Renal cortex interstitium (tissue), 11 donors: Measurements from ENCODE around the gene GALK1. TPM values are rescaled to one million over a fixed set of nuclear protein-coding genes. Genes with fewer than 3 reads are reported as not detected.

Experiments used
- DNase-seq, 11 donors: peaks; one replicate each; pipeline ENCODE4 v3.0.0-alpha.2; 2013; ENCODE audit warnings: low read depth in 9 of 11, low spot score in 4 of 11; ENCODE audit errors: extremely low read depth in 1 of 11
- polyA plus RNA-seq, 3 donors: library from polyadenylated mRNA; unstranded; fragments of 120-200 nt; gene quantifications; one replicate each; pipeline ENCODE4 v1.2.1, GENCODE V29; 2013; ENCODE audit not compliant: insufficient read length in 3 of 3

Gene GALK1
- polyA plus RNA-seq, 3 donors = 19.7 to 37.6 (median 32.9) TPM

DNA sequence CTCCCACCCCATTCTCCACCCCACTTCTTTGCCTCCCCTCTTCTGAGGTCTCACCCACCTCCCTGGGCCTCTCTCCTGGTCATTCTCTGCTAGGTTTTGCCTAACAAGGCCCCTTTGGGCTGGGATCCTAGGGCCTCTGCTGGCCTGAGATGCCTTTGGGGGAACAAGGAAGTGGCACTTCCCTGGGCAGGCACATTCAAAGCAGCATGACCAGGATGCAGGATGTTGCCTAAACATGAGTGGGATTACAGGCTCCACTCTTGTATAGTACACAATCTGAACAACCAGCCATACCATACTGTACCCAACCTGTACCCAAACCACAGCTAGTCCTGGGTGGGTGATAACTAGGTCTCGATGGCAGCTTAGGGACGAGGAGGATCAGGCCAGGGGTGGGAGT lies 9.0 kb downstream of the GALK1 start:
- DNase-seq = no peak

DNA sequence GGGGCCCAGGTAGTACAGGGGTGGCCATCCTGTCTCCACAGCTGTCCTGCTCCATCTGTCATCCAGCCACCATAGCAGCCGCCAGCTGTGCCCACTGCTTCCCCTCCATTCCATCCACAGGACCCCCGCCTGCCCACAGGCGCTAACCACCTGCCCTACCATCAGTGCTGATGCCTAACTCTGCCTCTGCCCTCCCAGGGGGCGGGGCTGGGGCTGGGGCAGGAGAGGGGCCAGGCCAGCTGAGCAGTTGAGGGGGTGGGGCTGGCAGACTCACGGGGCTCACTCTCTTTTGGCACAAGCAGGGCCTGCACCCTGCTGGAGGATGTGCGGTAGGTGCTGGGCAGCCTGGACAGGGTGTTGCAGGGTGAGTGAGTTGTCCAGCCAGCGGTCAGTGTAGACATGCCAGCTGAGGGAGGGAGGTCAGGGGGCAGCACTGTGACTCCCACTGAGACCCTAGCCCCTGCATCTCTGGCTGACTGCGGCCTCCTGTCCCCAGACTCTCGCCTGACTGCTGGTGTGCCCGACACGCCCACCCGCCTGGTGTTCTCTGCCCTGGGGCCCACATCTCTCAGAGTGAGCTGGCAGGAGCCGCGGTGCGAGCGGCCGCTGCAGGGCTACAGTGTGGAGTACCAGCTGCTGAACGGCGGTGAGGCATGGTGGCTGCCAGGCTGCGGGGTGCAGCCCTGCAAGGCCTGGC lies 9.6 kb downstream of the GALK1 start:
- no peak for DNase-seq

DNA sequence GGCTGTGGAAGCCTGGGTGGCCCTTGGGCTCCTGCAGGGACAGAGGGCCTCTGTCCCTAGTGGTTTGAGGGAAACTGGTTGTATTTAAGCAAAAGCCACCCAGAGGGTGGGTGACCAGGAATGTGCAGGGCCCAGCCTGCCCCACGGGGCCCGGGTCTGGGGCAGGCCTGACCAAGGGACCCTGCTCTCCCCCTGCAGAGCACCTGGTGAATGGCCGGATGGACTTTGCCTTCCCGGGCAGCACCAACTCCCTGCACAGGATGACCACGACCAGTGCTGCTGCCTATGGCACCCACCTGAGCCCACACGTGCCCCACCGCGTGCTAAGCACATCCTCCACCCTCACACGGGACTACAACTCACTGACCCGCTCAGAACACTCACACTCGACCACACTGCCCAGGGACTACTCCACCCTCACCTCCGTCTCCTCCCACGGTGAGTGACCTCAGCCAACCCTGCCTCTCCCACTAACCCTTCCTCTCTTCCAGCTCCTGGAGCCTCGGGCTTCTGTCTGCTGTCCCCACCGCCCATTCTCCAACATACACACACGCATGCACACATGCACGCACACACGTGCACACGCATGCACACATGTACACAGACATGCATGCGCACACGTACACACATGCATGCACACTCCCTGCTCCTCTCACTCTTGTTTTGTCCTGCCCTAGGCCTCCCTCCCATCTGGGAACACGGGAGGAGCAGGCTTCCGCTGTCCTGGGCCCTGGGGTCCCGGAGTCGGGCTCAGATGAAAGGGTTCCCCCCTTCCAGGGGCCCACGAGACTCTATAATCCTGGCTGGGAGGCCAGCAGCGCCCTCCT lies 10.4 kb downstream of the GALK1 start:
- DNase-seq = no peak

DNA sequence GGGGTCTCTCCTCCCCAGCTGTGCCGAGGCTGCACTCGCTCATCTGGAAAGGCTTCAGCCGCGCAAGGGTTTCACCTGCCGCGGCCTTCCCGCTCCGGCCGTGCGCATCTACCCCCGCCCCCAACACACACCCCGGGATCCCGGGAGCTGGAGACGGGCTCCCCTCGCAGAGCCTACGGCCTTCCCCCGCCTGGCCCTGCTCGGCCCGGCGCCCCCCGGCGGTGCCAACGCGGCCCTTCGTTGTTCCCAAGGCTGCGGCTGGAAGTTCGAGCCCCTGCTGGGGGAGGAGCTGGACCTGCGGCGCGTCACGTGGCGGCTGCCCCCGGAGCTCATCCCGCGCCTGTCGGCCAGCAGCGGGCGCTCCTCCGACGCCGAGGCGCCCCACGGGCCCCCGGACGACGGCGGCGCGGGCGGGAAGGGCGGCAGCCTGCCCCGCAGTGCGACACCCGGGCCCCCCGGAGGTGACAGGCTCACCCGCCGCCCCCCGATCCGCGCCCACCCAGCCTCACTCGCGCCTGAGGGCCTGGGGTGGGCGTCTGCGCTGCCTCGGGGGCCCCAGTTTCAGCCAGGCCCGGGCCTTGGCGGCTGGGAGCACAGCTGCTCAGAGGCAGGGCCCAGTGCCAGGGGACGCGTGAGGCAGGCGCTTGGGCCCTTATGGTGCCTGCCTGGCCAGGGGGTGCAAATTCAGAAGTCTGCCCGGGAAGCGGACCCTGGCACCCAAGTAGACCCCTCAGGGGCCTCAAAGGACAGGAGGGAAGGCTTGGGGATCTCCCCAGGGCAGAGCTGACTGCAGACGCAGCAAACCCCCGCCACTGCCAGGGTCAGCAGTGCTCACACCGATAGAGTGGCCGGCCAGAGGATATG lies 11.2 kb downstream of the GALK1 start:
- DNase-seq = peak in 3 of 11 donors; percentile 59 to 75 (median 61)

DNA sequence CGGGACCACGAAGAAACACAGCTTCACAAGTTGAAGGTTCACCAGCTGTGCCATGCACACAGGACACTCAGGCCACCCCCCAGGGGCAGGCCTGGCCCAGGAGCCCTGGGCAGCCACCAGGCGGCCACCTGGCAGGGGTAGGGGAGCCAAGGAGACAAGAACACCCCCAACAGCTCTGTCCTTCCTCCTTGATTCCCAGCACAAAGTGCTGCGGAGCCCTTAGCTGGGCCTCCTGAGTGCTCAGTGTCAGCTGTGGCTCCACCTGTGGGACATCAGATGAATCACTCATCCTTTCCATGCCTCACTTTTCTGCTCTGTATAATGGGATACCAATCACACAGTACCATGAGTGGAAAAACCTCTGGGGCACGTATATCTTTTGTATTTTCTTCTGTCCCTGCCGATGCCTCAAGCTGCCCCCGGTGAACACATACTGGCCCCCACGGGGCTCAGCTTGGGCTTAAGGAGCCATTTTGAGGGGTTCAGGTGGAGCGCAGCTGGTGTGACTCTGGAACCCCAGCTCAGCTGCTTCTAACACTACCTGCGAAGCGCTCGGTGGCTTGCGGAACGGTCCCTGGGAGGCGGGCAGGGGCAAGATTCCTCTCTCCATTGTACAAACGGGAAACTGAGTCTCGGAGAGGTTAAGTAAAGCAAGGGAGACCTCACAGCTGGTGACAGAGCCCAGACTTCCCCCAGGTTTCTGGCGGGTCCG lies 12.0 kb downstream of the GALK1 start:
- no peak for DNase-seq

DNA sequence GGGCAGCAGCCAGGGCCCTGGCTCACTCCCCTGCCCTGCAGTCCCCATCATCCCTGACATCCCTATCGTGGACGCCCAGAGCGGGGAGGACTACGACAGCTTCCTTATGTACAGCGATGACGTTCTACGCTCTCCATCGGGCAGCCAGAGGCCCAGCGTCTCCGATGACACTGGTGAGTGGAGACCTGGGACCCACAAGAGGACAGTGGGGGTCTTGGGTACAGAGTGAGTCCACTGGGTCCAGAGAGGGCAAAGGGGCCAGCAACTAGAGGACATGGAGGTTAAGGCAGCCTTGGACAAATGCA lies 12.6 kb downstream of the GALK1 start:
- no peak for DNase-seq

DNA sequence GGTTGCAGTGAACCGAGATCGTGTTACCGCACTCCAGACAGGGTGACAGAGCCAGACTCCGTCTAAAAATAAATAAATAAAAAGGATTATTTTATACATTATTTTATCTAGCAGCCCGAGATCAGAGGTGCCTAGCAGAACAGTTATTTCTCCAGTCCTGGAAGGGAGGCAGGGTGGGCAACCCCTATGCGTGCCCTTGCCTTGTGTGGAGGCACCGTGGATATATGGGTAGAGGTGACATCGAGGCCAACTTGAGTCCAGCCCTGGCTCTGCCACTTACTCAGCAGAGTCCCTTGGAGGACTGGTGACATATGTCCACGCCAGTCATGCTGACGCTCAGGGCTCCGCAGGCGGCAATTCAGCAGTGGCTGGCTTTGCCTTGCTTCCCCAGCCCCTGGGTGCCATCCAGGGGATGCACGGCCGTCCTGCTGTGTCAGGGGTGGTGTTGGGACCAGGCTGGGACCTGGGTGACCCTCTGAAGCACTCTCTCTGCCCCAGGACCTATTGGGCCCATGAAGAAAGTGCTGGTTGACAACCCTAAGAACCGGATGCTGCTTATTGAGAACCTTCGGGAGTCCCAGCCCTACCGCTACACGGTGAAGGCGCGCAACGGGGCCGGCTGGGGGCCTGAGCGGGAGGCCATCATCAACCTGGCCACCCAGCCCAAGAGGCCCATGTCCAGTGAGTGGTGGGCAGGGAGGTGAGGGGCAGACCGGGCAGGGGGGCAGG lies 13.2 kb downstream of the GALK1 start:
- DNase-seq = no peak

DNA sequence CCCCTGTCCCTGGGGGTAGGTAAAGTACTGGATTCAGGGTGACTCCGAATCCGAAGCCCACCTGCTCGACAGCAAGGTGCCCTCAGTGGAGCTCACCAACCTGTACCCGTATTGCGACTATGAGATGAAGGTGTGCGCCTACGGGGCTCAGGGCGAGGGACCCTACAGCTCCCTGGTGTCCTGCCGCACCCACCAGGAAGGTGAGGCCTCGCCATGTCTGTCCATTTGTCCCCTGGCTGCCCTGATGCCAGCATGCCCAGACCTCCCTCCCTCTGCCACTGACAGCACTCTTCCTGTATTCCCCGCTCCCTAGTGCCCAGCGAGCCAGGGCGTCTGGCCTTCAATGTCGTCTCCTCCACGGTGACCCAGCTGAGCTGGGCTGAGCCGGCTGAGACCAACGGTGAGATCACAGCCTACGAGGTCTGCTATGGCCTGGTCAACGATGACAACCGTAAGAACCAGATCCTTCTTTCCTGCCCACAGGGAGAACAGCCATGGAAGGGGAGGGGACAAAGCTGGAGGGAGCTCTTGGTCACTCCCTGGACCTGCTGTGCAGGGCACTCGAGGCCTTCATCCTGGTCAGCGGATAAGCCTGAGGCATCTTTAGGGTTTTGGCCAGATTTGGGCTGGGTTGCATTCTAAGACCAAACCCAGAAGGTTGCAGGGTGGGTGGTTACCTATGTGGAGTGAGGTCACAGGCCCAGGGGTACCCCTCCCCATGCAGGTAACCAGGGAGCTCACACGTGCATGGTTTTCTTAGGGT lies 14.2 kb downstream of the GALK1 start:
- no peak for DNase-seq

DNA sequence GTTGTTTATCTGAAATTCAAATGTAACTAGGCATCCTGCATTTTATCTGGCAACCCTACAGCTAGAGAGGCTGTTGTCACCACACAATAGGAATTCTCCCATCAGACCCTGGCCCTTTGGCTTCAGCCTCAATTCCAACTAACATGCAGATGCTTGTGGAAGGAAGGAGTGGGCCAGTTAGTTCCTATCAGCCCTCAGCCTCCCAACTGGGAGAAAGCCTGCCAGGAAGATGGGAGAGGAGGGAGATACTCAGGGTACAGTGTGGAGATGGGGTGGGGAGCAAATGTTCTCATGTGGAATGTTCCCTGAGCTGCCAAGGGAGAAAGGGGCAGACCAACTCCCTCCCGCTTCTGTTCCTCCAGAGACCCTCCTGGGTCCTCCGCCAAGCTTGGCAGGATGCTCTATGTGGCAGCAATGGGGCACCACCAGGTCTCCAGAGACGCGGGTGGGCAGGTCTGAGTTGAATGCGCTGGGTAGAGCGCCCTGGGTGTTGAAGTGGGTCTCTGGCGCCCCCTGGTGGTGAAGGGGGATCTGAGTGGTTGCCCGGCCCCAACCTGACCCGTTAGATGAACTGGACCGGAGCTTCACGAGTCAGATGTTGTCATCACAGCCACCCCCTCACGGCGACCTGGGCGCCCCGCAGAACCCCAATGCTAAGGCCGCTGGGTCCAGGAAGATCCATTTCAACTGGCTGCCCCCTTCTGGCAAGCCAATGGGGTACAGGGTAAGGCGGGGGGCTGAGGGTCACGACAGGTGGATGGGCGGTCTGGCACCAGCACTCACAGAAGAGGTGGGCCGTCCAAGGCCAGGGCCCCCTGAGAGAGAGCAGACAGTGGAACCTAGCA lies 15.2 kb downstream of the GALK1 start:
- peak in 4 of 11 donors; percentile 51 to 68 (median 58) for DNase-seq

DNA sequence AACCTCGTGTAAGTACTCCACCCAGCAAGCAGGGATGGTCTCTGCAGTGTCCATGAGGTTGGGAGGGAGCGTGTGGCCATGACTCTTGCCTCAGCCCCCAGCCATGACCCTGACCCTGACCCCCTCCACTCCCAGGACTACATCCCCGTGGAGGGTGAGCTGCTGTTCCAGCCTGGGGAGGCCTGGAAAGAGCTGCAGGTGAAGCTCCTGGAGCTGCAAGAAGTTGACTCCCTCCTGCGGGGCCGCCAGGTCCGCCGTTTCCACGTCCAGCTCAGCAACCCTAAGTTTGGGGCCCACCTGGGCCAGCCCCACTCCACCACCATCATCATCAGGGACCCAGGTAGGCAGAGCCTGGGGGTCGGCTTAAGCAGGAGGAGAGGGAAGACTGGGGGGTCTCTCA lies 16.3 kb downstream of the GALK1 start:
- DNase-seq = no peak

DNA sequence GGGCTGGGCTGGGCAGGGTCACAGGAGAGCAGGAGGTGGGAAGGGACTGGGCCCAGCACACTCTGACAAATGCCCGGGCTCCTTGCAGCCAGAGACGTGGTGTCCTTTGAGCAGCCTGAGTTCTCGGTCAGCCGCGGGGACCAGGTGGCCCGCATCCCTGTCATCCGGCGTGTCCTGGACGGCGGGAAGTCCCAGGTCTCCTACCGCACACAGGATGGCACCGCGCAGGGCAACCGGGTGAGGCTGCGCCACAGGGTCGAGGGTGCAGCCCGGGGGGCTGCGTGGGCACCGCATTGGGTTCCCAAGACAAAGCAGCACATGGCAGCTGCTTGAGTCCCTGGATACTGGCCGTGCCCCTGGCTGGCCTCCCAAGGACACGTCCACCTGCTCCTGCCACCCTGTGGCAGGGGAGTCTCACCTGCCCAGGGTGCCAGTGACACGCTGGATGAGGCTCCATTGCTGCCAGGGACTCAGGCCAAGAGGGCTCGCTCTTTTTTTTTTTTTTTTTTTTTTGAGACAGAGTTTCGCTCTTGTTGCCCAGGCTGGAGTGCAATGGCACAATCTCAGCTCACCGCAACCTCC lies 21.3 kb downstream of the GALK1 start:
- DNase-seq = no peak

DNA sequence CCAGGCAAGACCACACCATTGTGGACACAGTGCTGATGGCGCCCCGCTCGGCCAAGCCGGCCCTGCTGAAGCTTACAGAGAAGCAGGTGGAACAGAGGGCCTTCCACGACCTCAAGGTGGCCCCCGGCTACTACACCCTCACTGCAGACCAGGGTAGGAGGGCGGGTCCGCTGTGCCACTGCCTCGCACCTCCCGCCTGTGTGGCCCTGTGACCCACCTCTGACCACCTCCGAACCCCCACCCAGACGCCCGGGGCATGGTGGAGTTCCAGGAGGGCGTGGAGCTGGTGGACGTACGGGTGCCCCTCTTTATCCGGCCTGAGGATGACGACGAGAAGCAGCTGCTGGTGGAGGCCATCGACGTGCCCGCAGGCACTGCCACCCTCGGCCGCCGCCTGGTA lies 22.7 kb downstream of the GALK1 start:
- DNase-seq = no peak

DNA sequence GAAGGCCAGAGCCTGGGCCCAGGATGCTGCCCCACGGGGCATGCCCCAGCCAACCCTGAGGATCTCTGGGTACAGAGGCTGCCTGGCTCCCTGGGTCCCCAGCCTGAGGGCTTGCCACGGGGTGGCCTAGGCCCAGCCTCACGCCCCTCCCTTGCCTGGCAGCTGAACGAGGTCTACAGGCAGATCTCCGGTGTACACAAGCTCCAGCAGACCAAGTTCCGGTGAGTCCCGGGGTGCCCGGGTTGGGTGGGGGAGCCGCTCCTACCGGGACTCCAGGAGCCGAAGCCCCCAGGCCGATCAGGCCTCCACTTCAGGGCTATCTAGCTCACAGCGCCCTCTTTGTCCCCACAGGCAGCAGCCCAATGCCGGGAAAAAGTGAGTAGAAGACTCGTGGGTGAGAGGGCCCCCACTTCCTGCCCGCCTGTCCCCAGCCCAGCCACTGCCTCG lies 24.3 kb downstream of the GALK1 start:
- no peak for DNase-seq

DNA sequence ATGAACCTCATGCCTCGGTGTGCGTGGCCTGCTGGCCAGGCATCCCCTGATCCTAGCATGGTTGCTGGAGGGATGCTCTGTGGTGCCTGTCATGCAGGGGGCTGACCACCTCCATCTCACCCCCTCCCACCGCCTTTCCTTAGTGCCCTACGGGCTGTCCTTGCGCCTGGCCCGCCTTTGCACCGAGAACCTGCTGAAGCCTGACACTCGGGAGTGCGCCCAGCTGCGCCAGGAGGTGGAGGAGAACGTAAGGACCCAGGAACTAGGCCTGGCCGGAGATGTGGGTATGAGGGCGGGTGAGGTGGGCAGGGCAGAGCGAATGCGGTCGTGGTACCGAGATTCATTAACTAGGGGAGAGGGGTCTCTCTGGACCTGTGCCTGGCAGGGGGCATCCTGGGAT lies 24.8 kb downstream of the GALK1 start:
- DNase-seq = no peak

DNA sequence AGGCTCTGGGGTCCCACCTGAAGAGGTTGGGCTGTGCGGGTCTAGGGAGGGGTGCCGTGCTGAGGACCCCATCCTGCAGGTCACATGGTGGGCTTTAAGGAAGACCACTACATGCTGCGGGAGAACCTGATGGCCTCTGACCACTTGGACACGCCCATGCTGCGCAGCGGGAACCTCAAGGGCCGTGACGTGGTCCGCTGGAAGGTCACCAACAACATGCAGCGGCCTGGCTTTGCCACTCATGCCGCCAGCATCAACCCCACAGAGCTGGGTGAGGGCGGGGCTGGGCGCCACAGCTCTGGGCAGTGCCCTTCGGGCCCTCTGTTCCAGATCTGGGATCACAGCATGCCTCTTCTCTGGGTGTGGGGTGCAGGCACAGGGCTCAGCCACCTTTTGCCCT lies 25.2 kb downstream of the GALK1 start:
- DNase-seq = no peak

DNA sequence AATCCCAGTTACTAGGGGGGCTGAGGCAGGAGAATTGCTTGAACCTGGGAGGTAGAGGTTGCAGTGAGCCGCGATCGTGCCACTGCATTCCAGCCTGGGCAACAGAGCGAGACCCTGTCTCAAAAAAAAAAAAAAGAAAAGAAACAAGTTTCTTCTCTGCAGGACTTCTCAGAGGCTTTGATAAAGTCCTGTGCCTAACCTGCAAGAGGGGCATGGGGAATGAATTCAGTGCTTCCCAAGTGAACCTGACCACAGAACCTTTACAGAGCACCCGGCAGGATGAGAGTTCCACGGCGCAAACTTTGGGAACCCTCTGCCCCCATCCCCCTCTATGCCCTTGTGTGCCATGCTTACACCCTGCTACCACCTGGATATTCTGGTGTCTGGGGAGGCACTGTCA lies 25.8 kb downstream of the GALK1 start:
- no peak for DNase-seq
